DMS53 treated with DMSO at 0.1 percent for 48 hours (cell line): ENCODE measurements around the gene SHISA9.

Source experiments
- DNase-seq: peaks from one replicate; lab custom pipeline; 2025; ENCODE audit not compliant: unreplicated experiment; lab: John Stamatoyannopoulos, UW

SHISA9 gene

DNA sequence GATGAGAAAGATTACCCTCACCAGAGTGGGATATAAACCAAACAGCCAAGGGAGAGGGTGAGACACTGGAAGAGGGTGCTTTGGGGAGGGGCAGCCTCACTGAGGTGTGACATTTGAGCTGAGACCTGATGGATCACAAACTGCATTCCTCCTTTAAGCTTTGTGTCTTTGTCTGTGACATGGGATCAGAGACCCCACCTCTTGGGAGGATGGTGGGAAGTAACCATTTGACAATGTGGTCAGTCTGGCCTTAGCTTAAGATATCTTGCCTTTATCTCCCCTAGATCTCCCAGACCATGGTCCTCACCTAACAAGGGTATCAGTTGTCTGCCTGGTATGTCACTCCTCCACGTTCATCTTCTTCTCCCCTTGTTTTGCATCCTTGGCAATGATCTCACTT, 163.4 kb downstream of the SHISA9 start:
- no peak for DNase-seq

GRCh38 chr16:13067648-13068047, 166.2 kb downstream of the SHISA9 start:
- no peak for DNase-seq

- DNase-seq: no peak
Observed at GRCh38 chr16:13068912-13069583, 167.7 kb downstream of the SHISA9 start.

DNA sequence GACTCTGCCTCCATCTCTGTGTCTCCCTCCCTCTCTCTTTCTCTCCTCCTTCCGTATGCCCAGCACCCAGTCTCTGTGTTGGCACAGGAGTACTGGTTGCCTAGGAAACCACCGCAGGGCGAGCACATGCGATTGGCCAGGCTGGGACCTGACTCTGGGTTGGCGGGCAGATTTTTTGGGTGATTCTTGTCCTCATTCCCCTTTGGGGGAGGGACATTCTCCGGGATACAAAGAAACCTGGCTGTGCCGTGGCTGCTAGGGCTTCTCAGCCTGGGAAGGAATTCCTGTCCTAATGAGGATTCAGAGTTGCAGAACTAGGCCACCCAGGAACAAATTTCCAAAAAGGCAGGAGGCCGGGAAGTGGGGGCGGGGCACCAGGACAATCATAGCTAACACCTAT, 168.9 kb downstream of the SHISA9 start:
- no peak for DNase-seq

- DNase-seq: no peak
Observed at GRCh38 chr16:13076878-13077277, 175.5 kb downstream of the SHISA9 start.

GRCh38 chr16:13077816-13078215, 176.4 kb downstream of the SHISA9 start:
- DNase-seq: no peak

GRCh38 chr16:13080531-13080930, 179.1 kb downstream of the SHISA9 start:
- no peak for DNase-seq

- DNase-seq: no peak
Observed at GRCh38 chr16:13081825-13082331, 180.5 kb downstream of the SHISA9 start.

DNA sequence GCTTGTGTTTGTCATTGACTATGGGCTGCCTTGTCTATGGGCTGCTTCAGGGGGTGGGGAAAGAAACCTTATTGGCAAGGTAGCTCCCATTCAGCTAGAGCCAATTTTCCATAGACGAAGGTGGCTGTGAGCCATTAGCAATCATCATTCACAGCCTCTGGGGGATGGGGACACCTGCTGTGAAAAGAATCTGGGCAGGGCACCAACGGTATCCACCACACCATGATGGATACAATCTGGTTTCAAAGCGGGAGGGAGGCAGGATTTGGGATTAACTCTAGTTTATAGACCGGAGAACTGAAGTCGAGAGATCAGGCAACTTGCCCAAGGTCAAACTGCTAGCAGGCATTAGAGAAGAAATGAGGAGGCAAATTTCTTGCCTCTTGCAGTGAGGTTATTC, 182.3 kb downstream of the SHISA9 start:
- DNase-seq: no peak

GRCh38 chr16:13084331-13084730, 182.9 kb downstream of the SHISA9 start:
- no peak for DNase-seq

DNA sequence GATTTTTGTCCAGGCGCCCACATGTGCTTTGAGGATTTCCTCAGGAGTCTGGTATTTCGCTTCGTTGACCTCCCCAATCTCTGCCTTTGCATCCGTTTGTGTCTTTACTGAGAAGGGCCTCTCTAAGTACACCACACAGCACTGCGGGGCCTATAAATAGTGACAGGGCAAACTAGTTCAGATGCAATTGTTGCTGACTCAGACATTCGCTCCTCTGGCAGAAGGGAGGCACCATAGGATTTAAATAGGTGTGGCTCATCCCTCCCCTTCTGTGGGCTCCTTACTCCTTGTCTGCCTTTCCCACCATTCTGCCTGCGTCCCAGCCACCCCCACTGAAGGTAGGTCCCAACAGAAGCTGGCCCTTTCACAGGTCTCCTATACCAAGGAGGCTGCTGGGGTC, 192.3 kb downstream of the SHISA9 start:
- no peak for DNase-seq

- no peak for DNase-seq
Observed at GRCh38 chr16:13095061-13095460, 193.7 kb downstream of the SHISA9 start.

- DNase-seq: no peak
Observed at GRCh38 chr16:13098536-13098935, 197.1 kb downstream of the SHISA9 start.

- no peak for DNase-seq
Observed at GRCh38 chr16:13099822-13100221, 198.4 kb downstream of the SHISA9 start.

GRCh38 chr16:13100970-13101369, 199.6 kb downstream of the SHISA9 start:
- DNase-seq: no peak

- DNase-seq: no peak
Observed at GRCh38 chr16:13101828-13102227, 200.4 kb downstream of the SHISA9 start.

GRCh38 chr16:13102401-13102800, 201.0 kb downstream of the SHISA9 start:
- DNase-seq: no peak

GRCh38 chr16:13103831-13104530, 202.6 kb downstream of the SHISA9 start:
- no peak for DNase-seq

- no peak for DNase-seq
Observed at GRCh38 chr16:13104772-13105171, 203.4 kb downstream of the SHISA9 start.

DNA sequence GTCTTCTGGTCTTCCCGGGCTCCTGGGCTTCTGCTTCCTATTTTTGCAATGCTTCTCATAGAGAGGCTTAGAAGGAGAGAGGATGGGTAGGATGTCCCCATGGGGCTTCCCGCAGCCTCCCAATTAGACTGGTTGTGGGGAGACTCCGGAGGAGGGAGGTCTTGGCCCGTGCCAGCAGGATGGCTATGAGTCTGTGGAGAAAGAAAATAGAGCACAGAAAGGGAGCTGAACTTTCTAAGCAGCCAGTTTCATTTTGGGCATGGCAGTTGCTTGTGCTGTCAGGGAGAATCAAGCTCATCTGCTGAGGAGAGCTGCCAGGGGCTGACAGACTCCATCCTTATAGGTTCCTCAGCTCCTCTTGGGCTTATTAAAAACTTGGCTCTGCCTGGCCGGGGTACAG, 204.0 kb downstream of the SHISA9 start:
- DNase-seq: no peak

DNA sequence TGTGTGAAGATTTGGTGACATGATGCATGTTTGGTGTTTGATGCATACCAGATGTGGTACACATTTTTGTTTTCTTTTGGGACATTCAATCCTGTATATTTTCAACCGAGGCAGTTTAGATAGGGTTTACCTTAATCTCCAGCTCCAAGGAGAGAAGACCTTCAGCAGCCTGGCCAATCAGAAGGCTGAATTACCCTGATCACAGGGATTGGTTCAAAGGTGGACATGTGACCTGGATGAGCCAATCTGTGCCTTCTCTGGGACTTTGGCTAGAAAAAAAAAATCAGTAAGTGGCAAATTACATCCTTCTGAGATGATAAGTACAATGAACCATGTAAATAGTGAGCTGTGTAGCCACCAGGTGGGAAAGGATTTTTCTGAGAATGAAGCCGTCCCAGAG, 205.1 kb downstream of the SHISA9 start:
- DNase-seq: no peak

DNA sequence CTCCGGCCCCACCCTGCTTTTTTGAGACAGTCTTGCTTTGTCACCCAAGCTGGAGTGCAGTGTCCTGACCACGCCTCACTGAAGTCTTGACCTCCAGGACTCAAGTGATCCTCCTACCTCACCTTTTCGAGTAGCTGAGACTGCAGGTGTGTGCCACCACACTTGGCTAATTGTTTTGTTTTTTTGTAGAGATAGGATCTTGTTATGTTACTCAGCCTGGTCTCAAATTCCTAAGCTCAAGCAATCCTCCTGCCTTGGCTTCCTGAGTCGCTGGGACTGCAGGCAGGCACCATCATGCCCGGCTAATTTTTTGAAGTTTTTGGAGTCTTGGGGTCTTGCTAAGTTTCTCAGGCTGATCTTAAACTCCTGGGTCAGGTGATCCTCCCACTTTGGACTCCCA, 206.7 kb downstream of the SHISA9 start:
- no peak for DNase-seq

DNA sequence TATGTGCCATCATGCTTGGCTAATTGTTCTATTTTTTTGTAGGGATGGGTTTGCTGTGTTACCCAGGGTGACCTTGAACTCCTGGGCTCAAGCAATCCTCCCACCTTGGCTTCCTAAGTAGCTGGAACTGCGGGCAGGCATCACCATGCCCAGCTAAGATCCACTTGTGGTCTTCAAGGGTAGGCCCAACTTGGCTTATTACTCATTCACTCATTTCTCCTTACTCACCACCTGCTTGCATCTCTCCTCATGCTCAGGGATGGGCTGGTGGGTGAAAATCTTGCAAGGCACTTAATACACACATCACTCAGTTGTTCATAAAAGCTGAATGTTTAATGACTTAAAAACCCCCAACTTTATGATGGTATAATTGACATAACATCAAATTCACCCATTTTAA, 207.8 kb downstream of the SHISA9 start:
- DNase-seq: no peak
